Epidermal melanocyte (primary cell): Measurements from ENCODE around the gene MACF1.

Experiments used
- DNase-seq: peaks from one replicate; pipeline ENCODE4 v3.0.0; 2011; ENCODE audit warnings: low spot score; ENCODE audit not compliant: insufficient read length

The MACF1 gene

GRCh38 chr1:39392851-39393573 is 188.5 kb downstream of the MACF1 start:
- DNase-seq: no peak

GRCh38 chr1:39393645-39394044 is 189.2 kb downstream of the MACF1 start:
- no peak for DNase-seq

DNA sequence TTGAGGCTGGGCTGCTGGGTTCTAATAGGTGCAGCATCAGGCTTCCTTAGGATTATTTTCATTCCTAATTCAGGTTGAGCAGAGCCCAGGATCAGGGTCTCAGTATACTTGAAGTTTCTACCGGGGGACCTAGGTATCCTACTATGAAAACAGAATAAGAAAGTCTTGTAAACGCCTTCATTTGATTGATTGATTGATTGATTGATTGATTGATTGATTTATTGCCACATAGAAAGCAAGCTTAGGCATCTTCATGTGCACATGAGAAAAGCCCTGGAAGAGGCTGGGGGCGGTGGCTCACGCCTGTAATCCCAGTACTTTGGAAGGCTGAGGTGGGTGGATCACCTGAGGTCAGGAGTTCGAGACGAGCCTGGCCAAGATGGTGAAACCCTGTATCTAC is 189.6 kb downstream of the MACF1 start:
- no peak for DNase-seq

- no peak for DNase-seq
Observed at GRCh38 chr1:39394598-39394997, 190.1 kb downstream of the MACF1 start.

- DNase-seq: peak; percentile 46
Observed at GRCh38 chr1:39395357-39395831, 190.9 kb downstream of the MACF1 start.

- no peak for DNase-seq
Observed at GRCh38 chr1:39396671-39397070, 192.2 kb downstream of the MACF1 start.

DNA sequence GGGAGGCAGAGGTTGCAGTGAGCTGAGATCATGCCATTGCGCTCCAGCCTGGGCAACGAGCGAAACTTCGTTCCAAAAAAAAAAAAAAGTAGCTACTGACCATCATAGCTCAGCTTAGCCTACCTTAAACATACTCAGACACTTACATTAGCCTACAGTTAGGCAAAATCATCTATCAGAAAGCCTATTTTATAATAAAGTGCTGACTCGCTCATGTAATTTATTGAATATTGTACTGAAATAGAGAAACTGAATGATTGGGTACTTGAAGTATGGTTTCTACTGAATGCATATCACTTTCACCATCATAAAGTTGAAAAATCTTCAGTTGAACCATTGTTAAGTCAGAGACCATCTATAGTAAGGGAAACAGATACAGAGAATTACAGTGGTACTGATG is 193.0 kb downstream of the MACF1 start:
- DNase-seq: no peak

GRCh38 chr1:39398278-39399021 is 194.0 kb downstream of the MACF1 start:
- peak; percentile 69 for DNase-seq

DNA sequence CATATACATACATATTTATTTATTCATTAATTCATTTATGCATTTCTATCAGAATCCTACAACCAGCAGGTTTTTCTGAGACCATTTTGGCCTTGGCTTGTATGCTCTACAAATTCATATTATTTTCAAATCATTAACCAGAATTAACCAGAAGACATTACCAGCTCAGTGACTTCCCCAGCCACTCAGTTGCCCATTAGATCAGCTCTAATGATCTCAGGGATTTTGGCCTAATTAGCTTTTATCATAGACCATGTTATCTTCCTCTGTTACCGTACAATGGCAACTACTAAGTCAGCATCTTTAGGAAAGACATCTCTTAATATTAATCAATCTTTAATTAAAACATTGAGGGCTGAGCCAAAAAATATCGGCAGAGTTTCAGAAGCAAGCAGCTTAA is 196.6 kb downstream of the MACF1 start:
- no peak for DNase-seq

GRCh38 chr1:39404876-39405275 is 200.4 kb downstream of the MACF1 start:
- no peak for DNase-seq

GRCh38 chr1:39405358-39405757 is 200.9 kb downstream of the MACF1 start:
- no peak for DNase-seq

DNA sequence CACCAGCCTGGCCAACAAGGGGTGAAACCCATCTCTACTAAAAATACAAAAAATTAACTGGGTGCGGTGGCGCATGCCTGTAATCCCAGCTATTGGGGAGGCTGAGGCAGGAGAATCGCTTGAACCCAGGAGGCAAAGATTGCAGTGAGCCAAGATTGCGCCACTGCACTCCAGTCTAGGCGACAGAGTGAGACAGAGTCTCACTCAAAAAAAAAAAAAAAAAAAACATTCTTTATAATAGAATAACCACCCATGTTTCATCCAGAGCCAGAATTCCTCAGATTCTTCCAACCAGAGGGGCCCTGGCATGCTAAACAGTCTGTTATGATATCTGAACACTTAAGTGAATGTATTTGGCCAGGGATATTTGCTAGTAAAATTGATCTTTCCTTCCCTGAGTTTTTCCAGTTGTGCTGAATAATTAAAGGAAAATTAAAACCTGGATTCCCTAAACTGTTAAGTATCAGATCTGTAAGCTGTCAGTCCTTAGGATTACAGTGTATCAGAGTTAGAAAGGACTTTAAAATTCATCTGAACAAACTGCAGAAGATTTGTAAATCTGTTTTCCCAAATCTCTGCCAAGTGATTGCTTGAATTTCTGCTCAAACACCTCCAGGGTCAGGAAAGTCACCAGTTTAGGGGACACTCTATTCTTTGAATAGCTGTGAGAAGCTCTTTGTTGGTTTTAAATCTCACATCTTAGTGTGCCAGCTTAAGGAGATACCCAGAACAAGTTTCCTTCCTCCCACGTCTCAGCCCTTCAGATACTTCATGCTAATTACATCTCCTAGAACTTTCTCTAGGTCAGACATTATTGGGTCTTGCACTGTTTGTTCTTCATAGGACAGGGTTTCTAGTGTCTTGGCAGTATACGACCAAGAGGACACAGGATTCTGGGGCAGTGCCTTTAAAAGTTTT is 202.3 kb downstream of the MACF1 start:
- no peak for DNase-seq

DNA sequence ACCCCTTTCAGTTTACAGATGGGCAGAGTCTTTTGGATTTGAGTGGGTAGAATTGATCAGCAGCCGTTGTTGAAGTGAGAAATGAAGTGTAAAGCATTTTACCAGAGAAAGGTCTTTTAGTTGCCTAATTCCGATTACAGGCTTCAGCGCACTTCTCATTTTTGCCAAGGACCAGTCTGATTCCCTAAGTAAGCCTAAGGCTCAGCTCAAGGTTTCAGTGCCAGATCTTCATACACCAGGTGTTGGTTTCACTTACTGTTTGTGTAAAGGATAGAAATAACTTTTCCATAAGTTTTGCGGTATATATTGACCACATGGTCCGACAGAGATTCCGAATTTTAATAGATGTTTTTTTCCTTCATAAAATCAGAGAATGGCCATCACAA is 203.0 kb downstream of the MACF1 start:
- no peak for DNase-seq

- no peak for DNase-seq
Observed at GRCh38 chr1:39407896-39408640, 203.6 kb downstream of the MACF1 start.

DNA sequence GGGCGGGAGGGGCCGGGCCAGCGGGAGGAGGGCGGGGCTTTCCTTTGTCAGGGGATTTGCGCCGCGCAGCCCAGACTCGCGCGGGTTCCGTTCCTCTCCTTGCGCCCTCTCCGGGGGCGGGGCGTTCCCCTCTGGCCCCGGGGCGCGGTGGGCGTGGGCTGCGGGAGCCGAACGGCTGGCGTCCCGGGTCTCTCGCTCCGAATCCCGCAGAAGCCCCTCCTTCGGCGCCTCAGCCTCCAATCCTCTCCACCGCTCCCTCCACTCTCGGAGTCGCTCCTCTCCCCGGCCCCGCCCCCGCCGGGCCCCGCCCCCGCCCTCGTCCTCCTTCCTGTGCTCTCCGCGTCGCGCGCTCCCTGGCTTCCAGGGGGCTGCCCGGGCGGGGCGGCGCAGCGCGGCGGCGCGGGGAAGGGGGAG is 204.2 kb downstream of the MACF1 start:
- peak; percentile 92 for DNase-seq

DNA sequence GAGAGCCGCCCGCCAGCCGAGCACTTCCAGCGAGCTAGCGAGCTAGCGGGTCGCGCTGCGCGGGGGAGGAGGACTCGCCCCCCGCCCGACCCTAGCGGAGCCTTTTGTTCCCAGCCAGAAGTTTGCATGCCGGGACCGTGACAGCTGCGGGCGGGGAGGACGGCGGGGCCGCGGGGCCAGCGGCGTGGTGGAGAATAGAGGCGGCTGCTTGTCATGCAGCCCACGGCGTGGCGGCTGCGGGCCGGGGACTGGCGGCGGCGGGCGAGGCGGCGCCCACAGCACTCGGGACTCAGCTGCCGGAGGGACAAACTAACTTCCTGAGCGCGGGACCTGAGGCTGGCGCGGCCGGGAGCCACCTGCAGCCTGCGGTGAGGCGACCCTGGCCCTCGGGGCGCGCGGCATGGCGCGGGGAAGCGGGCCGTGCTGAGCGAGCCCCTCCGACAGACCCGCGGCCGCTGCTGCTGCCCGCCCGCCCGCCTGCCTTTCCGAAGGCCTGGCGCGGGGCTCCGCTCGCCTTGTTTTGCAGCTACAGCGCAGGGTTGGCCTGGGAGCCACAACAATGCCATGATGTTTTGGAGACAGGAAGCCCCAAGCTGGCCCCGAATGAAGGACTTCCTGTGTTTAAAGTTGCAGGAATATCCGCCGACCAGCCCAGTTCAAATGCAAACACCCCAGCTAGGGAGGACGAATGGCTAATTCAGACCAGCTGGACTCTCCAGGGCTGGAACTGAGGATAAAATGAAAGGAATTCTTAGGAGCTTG is 204.7 kb downstream of the MACF1 start:
- peak; percentile 77 for DNase-seq

- DNase-seq: peak; percentile 79
Observed at GRCh38 chr1:39410915-39411436, 206.5 kb downstream of the MACF1 start.

GRCh38 chr1:39411526-39412478 is 207.3 kb downstream of the MACF1 start:
- DNase-seq: no peak

DNA sequence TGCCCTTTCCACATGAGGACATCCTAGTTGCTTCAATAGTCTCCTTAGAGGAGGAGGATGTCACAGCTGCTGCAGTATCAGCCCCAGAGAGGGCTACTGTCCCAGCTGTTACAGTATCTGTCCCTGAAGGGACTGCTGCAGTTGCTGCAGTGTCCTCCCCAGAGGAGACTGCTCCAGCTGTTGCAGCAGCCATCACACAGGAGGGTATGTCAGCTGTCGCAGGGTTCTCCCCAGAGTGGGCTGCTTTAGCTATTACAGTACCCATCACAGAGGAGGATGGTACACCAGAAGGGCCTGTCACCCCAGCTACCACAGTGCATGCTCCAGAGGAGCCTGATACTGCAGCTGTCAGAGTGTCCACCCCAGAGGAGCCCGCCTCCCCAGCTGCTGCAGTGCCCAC is 208.4 kb downstream of the MACF1 start:
- DNase-seq: no peak
